ENCODE measurements around the gene MICAL2. TPM values are rescaled to one million over a fixed set of nuclear protein-coding genes. Genes with fewer than 3 reads are reported as not detected.

Gene MICAL2
- total RNA-seq, 2 donors from 2014 or later, result 1.5 to 1.9 TPM

DNA sequence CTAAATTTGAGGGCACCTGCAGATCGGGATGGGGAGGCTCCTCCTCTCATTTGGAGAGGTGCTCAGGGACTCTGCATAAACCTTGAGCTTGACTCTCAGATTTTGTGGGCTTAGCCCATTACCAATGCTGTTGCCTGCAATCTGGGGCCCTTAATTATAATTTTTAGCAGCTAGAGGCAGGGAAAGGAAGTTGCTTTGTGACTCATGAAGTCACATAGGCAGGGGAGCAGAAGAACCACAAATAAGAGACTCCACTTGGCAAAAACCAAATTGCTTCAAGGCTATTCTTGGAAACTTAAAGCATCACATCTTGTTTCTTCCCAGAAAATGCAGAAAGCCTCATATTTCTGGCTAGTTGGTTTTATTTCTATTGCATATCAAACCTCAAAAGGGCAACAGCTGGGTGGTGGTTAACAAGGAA, 46.9 kb downstream of the MICAL2 start:
- H3K4me1 Mint-ChIP-seq, result peaks cover 21% of the 10 kb centered on the region

GRCh38 chr11:12158909-12159308, 48.5 kb downstream of the MICAL2 start:
- Mint-ChIP-seq H3K4me3 (no peak overlapping the region), H3K9me3 (no peaks in the 10 kb centered on the region), H3K27ac (no peak overlapping the region), H3K36me3 (ENCODE audit: low read depth) (no peaks in the 10 kb centered on the region), H3K27me3 (ENCODE audit: insufficient read depth) (peaks cover 28% of the 10 kb centered on the region), H3K4me1 (peaks cover 19% of the 10 kb centered on the region)
- no peak overlapping the region for H3K9ac ChIP-seq (ENCODE audit: extremely low read depth, low read length, poor library complexity, severe bottlenecking)
- no peak overlapping the region for H3K4me3 ChIP-seq (ENCODE audit: low read length)
- H3K4me1 ChIP-seq (ENCODE audit: control insufficient read depth, insufficient read depth, low read length), result peaks cover 14% of the 10 kb centered on the region
- DNase-seq, result peak; percentile 48
- H3K9me3 ChIP-seq (ENCODE audit: control insufficient read depth, low read length), result no peaks in the 10 kb centered on the region
- 83% methylated on average over 7 of the region's 7 CpGs; no CpG with 5 or more reads in 1 of the 2 experiments for WGBS, 2 experiments (ENCODE audit: insufficient coverage in 1 of 2, insufficient read length in 1 of 2)
- peaks cover 18% of the 10 kb centered on the region for H3K27me3 ChIP-seq (ENCODE audit: control insufficient read depth, insufficient read depth, low read length, poor library complexity, severe bottlenecking)
- H3K36me3 ChIP-seq (ENCODE audit: control insufficient read depth, insufficient read depth, low read length), result no peaks in the 10 kb centered on the region
- TF ChIP-seq, protein P1, sequence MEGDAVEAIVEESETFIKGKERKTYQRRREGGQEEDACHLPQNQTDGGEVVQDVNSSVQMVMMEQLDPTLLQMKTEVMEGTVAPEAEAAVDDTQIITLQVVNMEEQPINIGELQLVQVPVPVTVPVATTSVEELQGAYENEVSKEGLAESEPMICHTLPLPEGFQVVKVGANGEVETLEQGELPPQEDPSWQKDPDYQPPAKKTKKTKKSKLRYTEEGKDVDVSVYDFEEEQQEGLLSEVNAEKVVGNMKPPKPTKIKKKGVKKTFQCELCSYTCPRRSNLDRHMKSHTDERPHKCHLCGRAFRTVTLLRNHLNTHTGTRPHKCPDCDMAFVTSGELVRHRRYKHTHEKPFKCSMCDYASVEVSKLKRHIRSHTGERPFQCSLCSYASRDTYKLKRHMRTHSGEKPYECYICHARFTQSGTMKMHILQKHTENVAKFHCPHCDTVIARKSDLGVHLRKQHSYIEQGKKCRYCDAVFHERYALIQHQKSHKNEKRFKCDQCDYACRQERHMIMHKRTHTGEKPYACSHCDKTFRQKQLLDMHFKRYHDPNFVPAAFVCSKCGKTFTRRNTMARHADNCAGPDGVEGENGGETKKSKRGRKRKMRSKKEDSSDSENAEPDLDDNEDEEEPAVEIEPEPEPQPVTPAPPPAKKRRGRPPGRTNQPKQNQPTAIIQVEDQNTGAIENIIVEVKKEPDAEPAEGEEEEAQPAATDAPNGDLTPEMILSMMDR (conservative IDR thresholded peaks at IDR 0.05), result no peak
- H3K27ac ChIP-seq (ENCODE audit: low read depth, low read length), result no peak overlapping the region

More for the DNA sequence above, 46.9 kb downstream of the MICAL2 start:
- H3K4me1 ChIP-seq (ENCODE audit: control insufficient read depth, insufficient read depth, low read length), result peaks cover 14% of the 10 kb centered on the region
- 91 to 93% methylated on average over 1 of the region's 1 CpG for WGBS, 2 experiments (ENCODE audit: insufficient coverage in 1 of 2, insufficient read length in 1 of 2)
- no peaks in the 10 kb centered on the region for H3K9me3 Mint-ChIP-seq
- H3K4me3 ChIP-seq (ENCODE audit: low read length), result no peak overlapping the region
- no peak overlapping the region for H3K9ac ChIP-seq (ENCODE audit: extremely low read depth, low read length, poor library complexity, severe bottlenecking)
- H3K27ac Mint-ChIP-seq, result no peak overlapping the region
- no peak for DNase-seq
- H3K27ac ChIP-seq (ENCODE audit: low read depth, low read length), result no peak overlapping the region
- TF ChIP-seq, protein P1 (conservative IDR thresholded peaks at IDR 0.05), result no peak
- H3K36me3 Mint-ChIP-seq (ENCODE audit: low read depth), result no peaks in the 10 kb centered on the region
- no peaks in the 10 kb centered on the region for H3K36me3 ChIP-seq (ENCODE audit: control insufficient read depth, insufficient read depth, low read length)
- H3K9me3 ChIP-seq (ENCODE audit: control insufficient read depth, low read length), result no peaks in the 10 kb centered on the region
- peaks cover 28% of the 10 kb centered on the region for H3K27me3 Mint-ChIP-seq (ENCODE audit: insufficient read depth)
- H3K27me3 ChIP-seq (ENCODE audit: control insufficient read depth, insufficient read depth, low read length, poor library complexity, severe bottlenecking), result peaks cover 18% of the 10 kb centered on the region
- H3K4me3 Mint-ChIP-seq, result no peak overlapping the region

- H3K4me1 Mint-ChIP-seq, result peaks cover 18% of the 10 kb centered on the region
Observed at GRCh38 chr11:12159351-12160099, 49.1 kb downstream of the MICAL2 start.

More at GRCh38 chr11:12159351-12160099, 49.1 kb downstream of the MICAL2 start:
- H3K4me1 ChIP-seq (ENCODE audit: control insufficient read depth, insufficient read depth, low read length), result peaks cover 14% of the 10 kb centered on the region
- no peaks in the 10 kb centered on the region for H3K9me3 ChIP-seq (ENCODE audit: control insufficient read depth, low read length)
- H3K36me3 ChIP-seq (ENCODE audit: control insufficient read depth, insufficient read depth, low read length), result no peaks in the 10 kb centered on the region
- Mint-ChIP-seq H3K4me3 (no peak overlapping the region), H3K27ac (no peak overlapping the region), H3K27me3 (ENCODE audit: insufficient read depth) (peaks cover 28% of the 10 kb centered on the region), H3K9me3 (no peaks in the 10 kb centered on the region), H3K36me3 (ENCODE audit: low read depth) (no peaks in the 10 kb centered on the region)
- TF ChIP-seq, protein P1 (conservative IDR thresholded peaks at IDR 0.05), result no peak
- DNase-seq, result peak; percentile 33
- peaks cover 18% of the 10 kb centered on the region for H3K27me3 ChIP-seq (ENCODE audit: control insufficient read depth, insufficient read depth, low read length, poor library complexity, severe bottlenecking)
- H3K9ac ChIP-seq (ENCODE audit: extremely low read depth, low read length, poor library complexity, severe bottlenecking), result no peak overlapping the region
- 90 to 92% methylated on average over 9 of the region's 9 CpGs for WGBS, 2 experiments (ENCODE audit: insufficient coverage in 1 of 2, insufficient read length in 1 of 2)
- H3K4me3 ChIP-seq (ENCODE audit: low read length), result no peak overlapping the region
- H3K27ac ChIP-seq (ENCODE audit: low read depth, low read length), result no peak overlapping the region
